ENCODE data around the gene TMEM169.

- no peak for TF ChIP-seq EZH2 (IDR thresholded peaks at IDR 0.05)
- TF ChIP-seq POLR2AphosphoS5 (IDR thresholded peaks at IDR 0.05; ENCODE audit: borderline replicate concordance, low read depth, low read length): no peak
- no peak for TF ChIP-seq FOXP2 (optimal IDR thresholded peaks at IDR 0.05; ENCODE audit: control extremely low read depth, extremely low read length, insufficient read depth)
Observed at GRCh38 chr2:216107320-216107719, 25.6 kb downstream of the TMEM169 start.
